Measurements from ENCODE around the gene ARNT2.

Gene ARNT2

GRCh38 chr15:80533790-80534333, 129.7 kb downstream of the ARNT2 start:
- Histone ChIP-seq H3K27ac (ENCODE audit: low read length) (no peak overlapping the region), H3K27me3 (replicated peaks; ENCODE audit: insufficient read depth, low read length) (no peaks in the 10 kb centered on the region), H3K4me1 (ENCODE audit: low read length) (no peaks in the 10 kb centered on the region), H3K9me2 (replicated peaks; ENCODE audit: insufficient read depth, low read length) (no peaks in the 10 kb centered on the region), H3F3A (ENCODE audit: insufficient read depth, low read length) (no peaks in the 10 kb centered on the region), H3K9me3 (replicated peaks; ENCODE audit: insufficient read depth, low read length) (no peaks in the 10 kb centered on the region), H3K4me3 (ENCODE audit: low read length) (no peak overlapping the region), H2AFZ (ENCODE audit: low read length) (no peak overlapping the region), H3K4me2 (ENCODE audit: low read depth, low read length) (no peak overlapping the region), H3K9ac (ENCODE audit: low read length) (no peak overlapping the region), H4K20me1 (ENCODE audit: insufficient read depth, low read length) (no peaks in the 10 kb centered on the region), H3K79me2 (ENCODE audit: low read length) (no peaks in the 10 kb centered on the region), H3K36me3 (replicated peaks; ENCODE audit: insufficient read depth, low read length) (no peaks in the 10 kb centered on the region)
- TF ChIP-seq EZH2phosphoT487 (IDR thresholded peaks at IDR 0.05; ENCODE audit: low read length): no peak
- no peak for TF ChIP-seq EZH2 (optimal IDR thresholded peaks at IDR 0.05; ENCODE audit: low read depth, low read length)
- TF ChIP-seq CTCF (IDR thresholded peaks at IDR 0.05; ENCODE audit: low read length): no peak
- DNase-seq: no peak

GRCh38 chr15:80536231-80536630, 132.0 kb downstream of the ARNT2 start:
- no peak overlapping the region for H3K27ac ChIP-seq (ENCODE audit: low read length)
- no peak for DNase-seq
- TF ChIP-seq EZH2phosphoT487 (IDR thresholded peaks at IDR 0.05; ENCODE audit: low read length) (no peak), CTCF (IDR thresholded peaks at IDR 0.05; ENCODE audit: low read length) (no peak), EZH2 (optimal IDR thresholded peaks at IDR 0.05; ENCODE audit: low read depth, low read length) (no peak)

GRCh38 chr15:80536716-80537115, 132.5 kb downstream of the ARNT2 start:
- Histone ChIP-seq H3K27me3 (replicated peaks; ENCODE audit: insufficient read depth, low read length) (no peaks in the 10 kb centered on the region), H4K20me1 (ENCODE audit: insufficient read depth, low read length) (no peaks in the 10 kb centered on the region), H3K4me2 (ENCODE audit: low read depth, low read length) (no peak overlapping the region), H2AFZ (ENCODE audit: low read length) (no peak overlapping the region), H3K4me1 (ENCODE audit: low read length) (no peaks in the 10 kb centered on the region), H3F3A (ENCODE audit: insufficient read depth, low read length) (no peaks in the 10 kb centered on the region), H3K27ac (ENCODE audit: low read length) (no peak overlapping the region), H3K9ac (ENCODE audit: low read length) (no peak overlapping the region), H3K9me2 (replicated peaks; ENCODE audit: insufficient read depth, low read length) (no peaks in the 10 kb centered on the region), H3K79me2 (ENCODE audit: low read length) (no peaks in the 10 kb centered on the region), H3K4me3 (ENCODE audit: low read length) (no peak overlapping the region), H3K36me3 (replicated peaks; ENCODE audit: insufficient read depth, low read length) (no peaks in the 10 kb centered on the region), H3K9me3 (replicated peaks; ENCODE audit: insufficient read depth, low read length) (no peaks in the 10 kb centered on the region)
- DNase-seq: no peak
- TF ChIP-seq CTCF (IDR thresholded peaks at IDR 0.05; ENCODE audit: low read length) (no peak), EZH2 (optimal IDR thresholded peaks at IDR 0.05; ENCODE audit: low read depth, low read length) (no peak), EZH2phosphoT487 (IDR thresholded peaks at IDR 0.05; ENCODE audit: low read length) (no peak)

More at GRCh38 chr15:80536231-80536630, 132.0 kb downstream of the ARNT2 start:
- Histone ChIP-seq H3K27me3 (replicated peaks; ENCODE audit: insufficient read depth, low read length) (no peaks in the 10 kb centered on the region), H3K9ac (ENCODE audit: low read length) (no peak overlapping the region), H3K4me3 (ENCODE audit: low read length) (no peak overlapping the region), H3F3A (ENCODE audit: insufficient read depth, low read length) (no peaks in the 10 kb centered on the region), H3K9me2 (replicated peaks; ENCODE audit: insufficient read depth, low read length) (no peaks in the 10 kb centered on the region), H3K36me3 (replicated peaks; ENCODE audit: insufficient read depth, low read length) (no peaks in the 10 kb centered on the region), H3K9me3 (replicated peaks; ENCODE audit: insufficient read depth, low read length) (no peaks in the 10 kb centered on the region), H2AFZ (ENCODE audit: low read length) (no peak overlapping the region), H3K4me2 (ENCODE audit: low read depth, low read length) (no peak overlapping the region), H4K20me1 (ENCODE audit: insufficient read depth, low read length) (no peaks in the 10 kb centered on the region), H3K4me1 (ENCODE audit: low read length) (no peaks in the 10 kb centered on the region), H3K79me2 (ENCODE audit: low read length) (no peaks in the 10 kb centered on the region)
